K562 (cell line): ENCODE measurements around the gene CHCHD1. TPM values are rescaled to one million over a fixed set of nuclear protein-coding genes. Genes with fewer than 3 reads are reported as not detected.

Experiments
- ARID2 ChIP-seq: fragments of 450-650 bp; IDR thresholded peaks from 2 replicates; pipeline ENCODE4 v1.6.1; 2017; ENCODE audit warnings: antibody characterized with exemption, mild to moderate bottlenecking
- ATF7 ChIP-seq: fragments of 450-650 bp; IDR thresholded peaks from 2 replicates; pipeline ENCODE4 v1.7.1; 2014; ENCODE audit warnings: mild to moderate bottlenecking, moderate library complexity
- KDM5B ChIP-seq: fragments of 200-600 bp; sonication (generic); IDR thresholded peaks from 2 replicates; pipeline ENCODE4 v1.6.1; 2012; ENCODE audit warnings: low read depth, mild to moderate bottlenecking, moderate library complexity, low read length, control low read depth, inconsistent platforms; ENCODE audit not compliant: insufficient replicate concordance
- LEF1 ChIP-seq: fragments of 450-650 bp; IDR thresholded peaks from 2 replicates; pipeline ENCODE4 v1.6.1; 2016; ENCODE audit warnings: mild to moderate bottlenecking
- NR3C1 ChIP-seq: sonication (generic); formaldehyde crosslinking; IDR thresholded peaks from 2 replicates; pipeline ENCODE4 v1.8.1; 2022; ENCODE audit warnings: missing genetic modification reagents
- SIN3A ChIP-seq, 2 experiments: fragments of 150-350 bp in 1 of 2; IDR thresholded peaks; 2 replicates each; pipeline ENCODE4 v1.6.1; 2011 to 2016; ENCODE audit warnings: borderline replicate concordance in 2 of 2, low read depth in 2 of 2, low read length in 2 of 2, mild to moderate bottlenecking in 2 of 2, moderate library complexity in 2 of 2; ENCODE audit not compliant: control insufficient read depth in 1 of 2
- SP1 ChIP-seq: sonication (generic); formaldehyde crosslinking; IDR thresholded peaks from 2 replicates; pipeline ENCODE4 v1.8.1; 2022; ENCODE audit warnings: mild to moderate bottlenecking, missing genetic modification reagents
- ZNF444 ChIP-seq: fragments of 250-450 bp; sonication (Bioruptor Pico); IDR thresholded peaks from 2 replicates; pipeline ENCODE4 v1.4.0; 2020; ENCODE audit warnings: mild to moderate bottlenecking, moderate library complexity
- ZNF445 ChIP-seq: fragments of 250-450 bp; sonication (Bioruptor Pico); IDR thresholded peaks from 2 replicates; pipeline ENCODE4 v1.4.0; 2020; ENCODE audit warnings: low read depth, mild to moderate bottlenecking, moderate library complexity
- ZNF780A ChIP-seq: fragments of 250-450 bp; sonication (Bioruptor Pico); IDR thresholded peaks from 2 replicates; pipeline ENCODE4 v1.5.0; 2021; ENCODE audit warnings: mild to moderate bottlenecking
- polyA plus RNA-seq, 8 experiments: library from polyadenylated mRNA; depleted of rRNA in 4 of 8; stranded (reverse) in 5 of 8; unstranded in 3 of 8; fragments of >200 nt; fragmentation: Nextera tagmentation in 2 of 8; fragmentation: Illumina TruSeq in 1 of 8; extraction: Ambion mirVana in 2 of 8; extraction: Trizol in 1 of 8; gene quantifications; 2 replicates each; pipeline versions ENCODE4 v1.2.1 to v1.2.3, GENCODE V29; 2011 to 2014; ENCODE audit warnings: inconsistent platforms in 1 of 8, missing spikeins in 1 of 8
- total RNA-seq, 7 experiments: library from RNA; depleted of rRNA in 6 of 7; stranded (reverse); fragments of >200 nt in 6 of 7; fragmentation: Illumina TruSeq in 2 of 7; extraction: Trizol in 2 of 7; gene quantifications; 2 replicates each; pipeline versions ENCODE4 v1.2.1 to v1.2.3, GENCODE V29; 2011 to 2021; ENCODE audit warnings: low replicate concordance in 1 of 7
- TF ChIP-seq, protein P1 (sequence below): fragments of 450-650 bp; formaldehyde crosslinking; IDR thresholded peaks from 2 replicates; pipeline ENCODE4 v1.4.0; 2020; ENCODE audit warnings: mild to moderate bottlenecking, mixed read lengths
- TF ChIP-seq, protein P2 (sequence below), 2 experiments: fragments of 450-650 bp in 1 of 2; IDR thresholded peaks; 2 replicates each; pipeline ENCODE4 v1.6.1; 2011 to 2017; ENCODE audit warnings: low read depth in 2 of 2, antibody characterized with exemption in 1 of 2, borderline replicate concordance in 1 of 2, low read length in 1 of 2, mild to moderate bottlenecking in 1 of 2, mixed read lengths in 1 of 2; ENCODE audit not compliant: control insufficient read depth in 1 of 2
- TF ChIP-seq, protein P3 (sequence below): fragments of 250-450 bp; sonication (Bioruptor Pico); IDR thresholded peaks from 2 replicates; pipeline ENCODE4 v1.5.0; 2020; ENCODE audit warnings: mild to moderate bottlenecking
- TF ChIP-seq, protein P4 (sequence below): sonication (generic); formaldehyde crosslinking; IDR thresholded peaks from 2 replicates; pipeline ENCODE4 v1.8.1; 2023; ENCODE audit warnings: mild to moderate bottlenecking, missing genetic modification reagents
- TF ChIP-seq, protein P5 (sequence below): sonication (generic); formaldehyde crosslinking; IDR thresholded peaks from 2 replicates; pipeline ENCODE4 v1.8.0; 2022; ENCODE audit warnings: mild to moderate bottlenecking, missing genetic modification reagents
- TF ChIP-seq, protein P6 (sequence below): fragments of 450-650 bp; formaldehyde crosslinking; IDR thresholded peaks from 2 replicates; pipeline ENCODE4 v1.4.0; 2022; ENCODE audit warnings: missing genetic modification characterization

CHCHD1 gene
- total and polyA plus RNA-seq, 9 of the 15 experiments (the other 6 are each of a cell fraction or from before 2014, with no cell fraction given), result 52.9 to 126 (median 83.4) TPM

DNA sequence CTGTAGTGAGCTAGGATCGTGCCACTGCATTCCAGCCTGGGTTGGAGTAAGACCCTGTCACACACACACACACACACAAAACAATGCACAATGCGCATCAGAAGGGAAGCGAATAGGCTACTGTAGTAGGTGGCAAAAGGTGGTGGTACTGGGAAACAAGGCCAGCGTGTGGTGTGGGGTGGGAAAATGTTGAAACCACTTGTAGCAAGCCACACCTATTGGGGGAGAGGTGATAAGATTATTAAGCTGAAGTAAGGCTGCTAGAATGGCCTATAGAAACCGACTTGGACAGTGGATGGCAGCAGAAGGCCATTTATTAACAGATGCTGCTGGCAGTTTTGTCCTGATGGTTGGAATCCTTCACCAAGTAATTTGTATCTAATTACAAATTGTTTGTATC lies 7.2 kb upstream of the CHCHD1 start (continued):
- TF ChIP-seq, protein P1, sequence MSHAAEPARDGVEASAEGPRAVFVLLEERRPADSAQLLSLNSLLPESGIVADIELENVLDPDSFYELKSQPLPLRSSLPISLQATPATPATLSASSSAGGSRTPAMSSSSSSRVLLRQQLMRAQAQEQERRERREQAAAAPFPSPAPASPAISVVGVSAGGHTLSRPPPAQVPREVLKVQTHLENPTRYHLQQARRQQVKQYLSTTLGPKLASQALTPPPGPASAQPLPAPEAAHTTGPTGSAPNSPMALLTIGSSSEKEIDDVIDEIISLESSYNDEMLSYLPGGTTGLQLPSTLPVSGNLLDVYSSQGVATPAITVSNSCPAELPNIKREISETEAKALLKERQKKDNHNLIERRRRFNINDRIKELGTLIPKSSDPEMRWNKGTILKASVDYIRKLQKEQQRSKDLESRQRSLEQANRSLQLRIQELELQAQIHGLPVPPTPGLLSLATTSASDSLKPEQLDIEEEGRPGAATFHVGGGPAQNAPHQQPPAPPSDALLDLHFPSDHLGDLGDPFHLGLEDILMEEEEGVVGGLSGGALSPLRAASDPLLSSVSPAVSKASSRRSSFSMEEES (CRISPR knock-in tag), result no peak
- no peak for TF ChIP-seq SIN3A (IDR thresholded peaks at IDR 0.05; ENCODE audit: borderline replicate concordance in 2 of 2, control insufficient read depth in 1 of 2, low read depth in 2 of 2, low read length in 2 of 2)
- no peak for TF ChIP-seq NR3C1 (CRISPR knock-in tag)
- 0 out of 2 replicates have a peak, but pooled peaks have one; percentile 46 for TF ChIP-seq ZNF444 (CRISPR knock-in tag)
- TF ChIP-seq SP1 (CRISPR knock-in tag), result 0 out of 2 replicates have a peak, but pooled peaks have one; percentile 13
- TF ChIP-seq, protein P2, sequence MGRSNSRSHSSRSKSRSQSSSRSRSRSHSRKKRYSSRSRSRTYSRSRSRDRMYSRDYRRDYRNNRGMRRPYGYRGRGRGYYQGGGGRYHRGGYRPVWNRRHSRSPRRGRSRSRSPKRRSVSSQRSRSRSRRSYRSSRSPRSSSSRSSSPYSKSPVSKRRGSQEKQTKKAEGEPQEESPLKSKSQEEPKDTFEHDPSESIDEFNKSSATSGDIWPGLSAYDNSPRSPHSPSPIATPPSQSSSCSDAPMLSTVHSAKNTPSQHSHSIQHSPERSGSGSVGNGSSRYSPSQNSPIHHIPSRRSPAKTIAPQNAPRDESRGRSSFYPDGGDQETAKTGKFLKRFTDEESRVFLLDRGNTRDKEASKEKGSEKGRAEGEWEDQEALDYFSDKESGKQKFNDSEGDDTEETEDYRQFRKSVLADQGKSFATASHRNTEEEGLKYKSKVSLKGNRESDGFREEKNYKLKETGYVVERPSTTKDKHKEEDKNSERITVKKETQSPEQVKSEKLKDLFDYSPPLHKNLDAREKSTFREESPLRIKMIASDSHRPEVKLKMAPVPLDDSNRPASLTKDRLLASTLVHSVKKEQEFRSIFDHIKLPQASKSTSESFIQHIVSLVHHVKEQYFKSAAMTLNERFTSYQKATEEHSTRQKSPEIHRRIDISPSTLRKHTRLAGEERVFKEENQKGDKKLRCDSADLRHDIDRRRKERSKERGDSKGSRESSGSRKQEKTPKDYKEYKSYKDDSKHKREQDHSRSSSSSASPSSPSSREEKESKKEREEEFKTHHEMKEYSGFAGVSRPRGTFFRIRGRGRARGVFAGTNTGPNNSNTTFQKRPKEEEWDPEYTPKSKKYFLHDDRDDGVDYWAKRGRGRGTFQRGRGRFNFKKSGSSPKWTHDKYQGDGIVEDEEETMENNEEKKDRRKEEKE (IDR thresholded peaks at IDR 0.05; ENCODE audit: borderline replicate concordance in 1 of 2, control insufficient read depth in 1 of 2, low read depth in 2 of 2, low read length in 1 of 2), result no peak
- TF ChIP-seq ZNF445, result no peak
- TF ChIP-seq, protein P3, sequence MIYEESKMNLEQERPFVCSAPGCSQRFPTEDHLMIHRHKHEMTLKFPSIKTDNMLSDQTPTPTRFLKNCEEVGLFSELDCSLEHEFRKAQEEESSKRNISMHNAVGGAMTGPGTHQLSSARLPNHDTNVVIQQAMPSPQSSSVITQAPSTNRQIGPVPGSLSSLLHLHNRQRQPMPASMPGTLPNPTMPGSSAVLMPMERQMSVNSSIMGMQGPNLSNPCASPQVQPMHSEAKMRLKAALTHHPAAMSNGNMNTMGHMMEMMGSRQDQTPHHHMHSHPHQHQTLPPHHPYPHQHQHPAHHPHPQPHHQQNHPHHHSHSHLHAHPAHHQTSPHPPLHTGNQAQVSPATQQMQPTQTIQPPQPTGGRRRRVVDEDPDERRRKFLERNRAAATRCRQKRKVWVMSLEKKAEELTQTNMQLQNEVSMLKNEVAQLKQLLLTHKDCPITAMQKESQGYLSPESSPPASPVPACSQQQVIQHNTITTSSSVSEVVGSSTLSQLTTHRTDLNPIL (CRISPR knock-in tag), result no peak
- TF ChIP-seq ATF7, result peak; percentile 52
- TF ChIP-seq ARID2, result no peak
- TF ChIP-seq, protein P4, sequence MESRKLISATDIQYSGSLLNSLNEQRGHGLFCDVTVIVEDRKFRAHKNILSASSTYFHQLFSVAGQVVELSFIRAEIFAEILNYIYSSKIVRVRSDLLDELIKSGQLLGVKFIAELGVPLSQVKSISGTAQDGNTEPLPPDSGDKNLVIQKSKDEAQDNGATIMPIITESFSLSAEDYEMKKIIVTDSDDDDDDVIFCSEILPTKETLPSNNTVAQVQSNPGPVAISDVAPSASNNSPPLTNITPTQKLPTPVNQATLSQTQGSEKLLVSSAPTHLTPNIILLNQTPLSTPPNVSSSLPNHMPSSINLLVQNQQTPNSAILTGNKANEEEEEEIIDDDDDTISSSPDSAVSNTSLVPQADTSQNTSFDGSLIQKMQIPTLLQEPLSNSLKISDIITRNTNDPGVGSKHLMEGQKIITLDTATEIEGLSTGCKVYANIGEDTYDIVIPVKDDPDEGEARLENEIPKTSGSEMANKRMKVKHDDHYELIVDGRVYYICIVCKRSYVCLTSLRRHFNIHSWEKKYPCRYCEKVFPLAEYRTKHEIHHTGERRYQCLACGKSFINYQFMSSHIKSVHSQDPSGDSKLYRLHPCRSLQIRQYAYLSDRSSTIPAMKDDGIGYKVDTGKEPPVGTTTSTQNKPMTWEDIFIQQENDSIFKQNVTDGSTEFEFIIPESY (CRISPR knock-in tag), result no peak
- TF ChIP-seq, protein P5, sequence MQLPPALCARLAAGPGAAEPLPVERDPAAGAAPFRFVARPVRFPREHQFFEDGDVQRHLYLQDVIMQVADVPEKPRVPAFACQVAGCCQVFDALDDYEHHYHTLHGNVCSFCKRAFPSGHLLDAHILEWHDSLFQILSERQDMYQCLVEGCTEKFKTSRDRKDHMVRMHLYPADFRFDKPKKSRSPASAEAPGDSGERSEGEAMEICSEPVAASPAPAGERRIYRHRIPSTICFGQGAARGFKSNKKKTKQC, result no peak
- TF ChIP-seq ZNF780A (CRISPR knock-in tag), result no peak
- TF ChIP-seq KDM5B, result no peak
- TF ChIP-seq, protein P6, sequence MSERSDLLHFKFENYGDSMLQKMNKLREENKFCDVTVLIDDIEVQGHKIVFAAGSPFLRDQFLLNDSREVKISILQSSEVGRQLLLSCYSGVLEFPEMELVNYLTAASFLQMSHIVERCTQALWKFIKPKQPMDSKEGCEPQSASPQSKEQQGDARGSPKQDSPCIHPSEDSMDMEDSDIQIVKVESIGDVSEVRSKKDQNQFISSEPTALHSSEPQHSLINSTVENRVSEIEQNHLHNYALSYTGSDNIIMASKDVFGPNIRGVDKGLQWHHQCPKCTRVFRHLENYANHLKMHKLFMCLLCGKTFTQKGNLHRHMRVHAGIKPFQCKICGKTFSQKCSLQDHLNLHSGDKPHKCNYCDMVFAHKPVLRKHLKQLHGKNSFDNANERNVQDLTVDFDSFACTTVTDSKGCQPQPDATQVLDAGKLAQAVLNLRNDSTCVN (CRISPR knock-in tag), result peak; percentile 71; the same call in 1 of the 2 replicates
- no peak for TF ChIP-seq LEF1
